HT-29 (cell line): ENCODE results near the gene TMEM165. TPM values are rescaled to one million over a fixed set of nuclear protein-coding genes. Genes with fewer than 3 reads are reported as not detected.

Experiments
- DNase-seq: peaks from one replicate; pipeline ENCODE4 v3.0.0-alpha.2; 2015; ENCODE audit warnings: low spot score
- total RNA-seq: library from RNA; depleted of rRNA; stranded (reverse); fragments of >200 nt; shearing (Covaris generic); gene quantifications from 2 replicates; pipeline ENCODE4 v1.2.3, GENCODE V29; 2014

The TMEM165 gene
- total RNA-seq, 1 experiment from 2014 or later: 125 TPM

GRCh38 chr4:55406545-55406944, 10.8 kb downstream of the TMEM165 start:
- DNase-seq: no peak

GRCh38 chr4:55407119-55407518, 11.4 kb downstream of the TMEM165 start:
- DNase-seq: no peak

- DNase-seq: no peak
Measured at GRCh38 chr4:55407764-55408163, 12.0 kb downstream of the TMEM165 start.

DNA sequence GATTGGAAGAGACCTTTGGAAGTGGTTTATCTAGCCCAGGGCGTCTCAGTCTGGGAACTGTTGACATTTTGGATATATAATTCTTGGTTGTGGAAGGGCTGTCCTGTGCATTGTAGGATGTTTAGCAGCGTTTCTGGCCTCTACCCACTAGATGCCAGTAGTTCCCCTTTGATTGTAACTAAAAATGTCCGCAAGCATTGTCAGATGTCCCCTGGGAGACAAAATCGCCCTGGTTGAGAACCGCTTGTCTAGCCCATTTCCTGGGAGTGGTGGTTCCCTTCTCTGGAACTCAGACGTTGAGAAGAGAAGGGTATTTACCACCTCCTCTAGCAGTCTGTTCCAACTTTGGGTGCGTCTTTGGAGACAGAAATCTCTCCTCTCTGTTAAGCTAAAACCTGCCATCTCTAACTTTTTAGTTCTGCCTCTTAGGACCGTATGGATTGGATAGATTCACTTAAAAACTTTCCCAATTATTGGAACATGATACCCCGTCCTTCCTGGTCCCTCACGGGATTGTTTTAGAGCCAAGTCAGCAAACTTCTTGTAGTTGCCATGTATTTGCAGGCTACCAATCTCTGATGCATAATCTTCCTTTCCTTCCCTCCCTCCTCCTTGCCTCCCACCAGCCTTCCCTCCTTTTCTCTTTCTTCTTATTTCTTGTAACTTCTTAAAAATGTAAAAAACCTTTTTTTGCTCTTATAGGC, 13.9 kb downstream of the TMEM165 start:
- no peak for DNase-seq

GRCh38 chr4:55410431-55410830, 14.7 kb downstream of the TMEM165 start:
- DNase-seq: no peak

DNA sequence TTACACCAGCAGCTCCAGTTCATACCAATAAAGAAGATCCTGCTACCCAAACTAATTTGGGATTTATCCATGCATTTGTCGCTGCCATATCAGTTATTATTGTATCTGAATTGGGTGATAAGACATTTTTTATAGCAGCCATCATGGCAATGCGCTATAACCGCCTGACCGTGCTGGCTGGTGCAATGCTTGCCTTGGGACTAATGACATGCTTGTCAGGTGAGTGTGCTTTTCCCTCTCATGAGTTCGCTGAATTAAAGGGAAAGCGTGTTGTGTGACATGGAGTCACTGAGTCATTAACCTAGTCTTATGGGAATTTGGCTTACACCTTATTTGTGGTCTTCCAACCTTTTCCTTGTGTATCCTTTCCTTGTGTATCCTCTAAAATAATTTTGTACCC, 15.9 kb downstream of the TMEM165 start:
- DNase-seq: no peak

GRCh38 chr4:55416176-55416575, 20.4 kb downstream of the TMEM165 start:
- DNase-seq: no peak

GRCh38 chr4:55424791-55425190, 29.0 kb downstream of the TMEM165 start:
- no peak for DNase-seq

DNA sequence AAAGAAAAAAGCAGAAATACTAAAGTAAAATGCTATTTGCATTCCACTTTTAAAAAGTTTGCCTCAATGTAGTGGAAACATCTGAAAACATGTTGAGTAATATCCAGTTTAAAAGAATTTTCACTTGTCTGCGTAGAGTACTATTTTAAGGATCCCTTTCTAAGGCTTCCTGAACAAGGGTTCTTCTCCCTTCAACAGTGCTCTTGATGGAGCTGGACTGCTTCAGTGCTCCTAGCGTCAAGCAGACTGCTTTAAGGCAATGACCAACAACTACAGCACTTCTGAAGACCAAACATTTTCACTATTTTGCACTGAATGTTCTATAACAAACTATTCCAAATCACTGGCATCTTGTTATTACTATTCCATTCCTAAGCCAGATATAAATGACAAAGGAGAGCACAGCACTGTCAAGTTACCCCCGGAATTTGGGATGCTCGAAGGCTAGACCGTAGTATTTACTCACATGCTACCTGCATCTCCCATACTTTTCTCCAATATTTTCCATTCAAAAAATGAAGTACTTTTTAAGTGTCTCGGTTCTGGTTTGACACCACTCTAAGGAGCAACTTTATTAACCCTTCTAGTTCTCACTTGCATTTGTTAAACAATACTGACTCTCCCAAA, 36.1 kb downstream of the TMEM165 start:
- no peak for DNase-seq

DNA sequence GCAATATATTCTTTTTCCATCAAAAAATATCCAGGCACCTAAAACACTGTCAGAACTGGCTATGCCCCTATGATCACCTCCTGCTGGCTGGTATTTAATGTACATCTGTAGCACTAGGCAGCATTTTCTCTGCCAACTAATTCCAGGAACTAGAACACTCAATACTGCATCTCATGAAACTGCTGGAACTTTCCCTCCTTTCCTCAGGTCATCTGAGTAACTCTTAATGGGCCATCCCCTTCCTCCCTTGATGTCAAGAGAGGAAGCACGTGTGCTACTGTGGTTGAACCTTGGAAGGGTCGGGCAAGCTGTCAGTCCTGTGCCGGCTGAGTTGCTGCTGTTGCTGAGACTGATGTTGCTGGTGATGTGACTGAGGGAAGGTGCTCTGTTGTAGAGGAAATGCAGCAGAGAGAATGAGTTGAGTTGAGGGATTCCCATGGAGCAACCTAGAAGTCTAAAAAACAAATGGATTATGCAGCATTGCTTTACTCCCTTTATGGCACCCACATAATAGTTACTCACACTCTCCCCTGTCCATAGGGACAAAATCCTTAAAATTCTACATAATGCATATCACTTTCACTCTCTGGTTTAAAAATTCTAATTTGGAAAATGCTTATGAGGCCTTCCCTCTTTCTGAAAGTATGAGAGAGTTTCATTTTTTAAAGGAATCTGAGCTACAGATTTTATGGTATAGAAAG, 39.5 kb downstream of the TMEM165 start:
- no peak for DNase-seq

GRCh38 chr4:55437356-55437796, 41.6 kb downstream of the TMEM165 start:
- DNase-seq: peak; percentile 29

DNA sequence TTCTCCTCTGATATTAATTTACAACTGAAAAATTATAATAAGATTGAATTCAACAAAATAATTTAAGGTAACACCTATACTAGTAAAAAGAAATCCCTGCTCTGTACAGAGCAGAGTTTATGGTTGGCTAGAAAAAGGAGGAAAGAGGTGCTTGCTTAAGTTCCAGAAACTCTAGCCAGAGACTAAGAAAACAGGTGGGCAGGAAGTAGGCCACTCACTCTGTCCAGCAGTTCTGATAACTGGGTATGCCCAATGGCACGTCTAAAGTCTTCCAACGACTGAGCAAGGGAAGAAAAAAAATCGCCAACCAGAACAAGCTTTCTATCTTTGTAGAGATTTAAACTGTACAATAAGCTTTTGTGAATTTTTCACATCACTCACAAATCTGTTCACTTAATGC, 42.1 kb downstream of the TMEM165 start:
- no peak for DNase-seq

DNA sequence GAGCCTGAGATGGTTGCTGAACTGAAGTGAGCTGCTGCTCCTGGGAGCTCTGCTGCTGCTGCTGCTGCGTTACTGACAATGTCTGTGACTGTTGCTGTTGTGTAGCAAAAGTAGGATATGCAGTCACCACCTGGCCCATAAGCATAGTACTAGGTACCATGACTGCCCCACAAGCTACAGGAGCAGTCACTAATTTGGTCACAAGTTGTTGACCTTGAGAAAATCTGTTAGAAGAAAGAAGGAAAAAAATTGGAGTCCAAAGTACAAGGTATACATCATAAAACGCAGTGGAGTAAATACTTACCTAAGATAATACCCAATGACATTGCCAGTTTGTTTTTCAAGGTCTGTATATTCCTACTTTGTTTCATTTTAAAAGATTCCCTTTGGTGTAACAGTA, 42.6 kb downstream of the TMEM165 start:
- DNase-seq: no peak

- DNase-seq: peak; percentile 20
Measured at GRCh38 chr4:55439023-55439422, 43.3 kb downstream of the TMEM165 start.

DNA sequence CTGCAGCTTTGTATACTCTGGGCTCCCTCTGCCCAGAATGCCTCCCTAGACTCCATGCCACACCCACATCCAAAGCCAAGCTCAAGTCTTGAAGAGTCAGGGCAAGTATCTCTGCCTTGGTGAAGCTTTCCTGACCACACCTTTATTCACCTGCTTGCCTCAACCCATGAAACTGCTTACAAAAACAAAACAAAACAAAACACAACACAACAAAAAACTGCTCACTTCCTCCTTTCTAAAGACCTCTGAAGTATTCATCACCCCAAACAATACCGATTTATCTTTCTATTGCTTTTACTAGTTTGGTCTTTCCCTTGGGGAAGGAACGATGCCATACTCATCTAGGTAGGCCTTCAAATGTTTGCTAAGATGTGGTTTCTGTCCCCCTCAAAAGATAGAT, 45.0 kb downstream of the TMEM165 start:
- DNase-seq: no peak

GRCh38 chr4:55442541-55442940, 46.8 kb downstream of the TMEM165 start:
- no peak for DNase-seq

DNA sequence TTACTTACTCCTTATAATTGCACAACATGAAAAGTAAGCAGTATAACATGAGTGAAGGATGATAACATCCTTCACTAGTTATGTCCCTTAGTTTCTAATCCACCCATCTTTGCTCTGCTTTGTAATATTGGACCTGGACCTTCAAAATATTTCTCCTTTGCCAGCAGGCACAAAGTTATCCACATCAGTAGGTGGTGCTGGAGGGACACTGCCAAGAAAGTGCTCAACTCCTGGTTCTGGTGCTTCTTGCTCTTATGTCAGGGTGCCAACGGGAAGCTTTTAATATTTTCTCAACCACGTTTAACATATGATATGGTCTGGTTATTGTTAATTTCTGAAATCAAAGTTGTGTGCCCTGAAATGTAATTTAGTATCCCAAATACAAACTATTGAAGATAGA, 49.1 kb downstream of the TMEM165 start:
- peak; percentile 25 for DNase-seq

- no peak for DNase-seq
Measured at GRCh38 chr4:55445921-55446577, 50.3 kb downstream of the TMEM165 start.

- no peak for DNase-seq
Measured at GRCh38 chr4:55446578-55446922, 50.8 kb downstream of the TMEM165 start.

GRCh38 chr4:55447108-55447708, 51.5 kb downstream of the TMEM165 start:
- no peak for DNase-seq

DNA sequence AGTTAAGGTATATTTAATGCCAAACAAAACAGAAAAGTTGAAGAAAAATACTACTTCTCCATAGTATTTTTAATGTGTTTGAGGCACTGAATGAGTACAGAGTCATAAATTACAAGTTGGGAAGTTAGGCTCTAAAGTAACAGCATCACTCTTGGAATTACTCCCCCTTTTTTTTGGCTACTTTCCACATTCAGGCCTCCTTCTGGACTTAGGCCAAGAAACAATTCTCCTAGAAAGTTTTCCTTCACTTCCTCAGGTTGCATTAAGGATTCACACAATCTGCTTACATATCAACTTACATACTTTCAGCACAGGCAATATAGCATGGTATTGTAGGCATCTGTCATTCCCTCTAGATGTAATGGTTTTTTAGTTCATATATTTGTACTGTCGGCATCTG, 52.1 kb downstream of the TMEM165 start:
- no peak for DNase-seq

DNA sequence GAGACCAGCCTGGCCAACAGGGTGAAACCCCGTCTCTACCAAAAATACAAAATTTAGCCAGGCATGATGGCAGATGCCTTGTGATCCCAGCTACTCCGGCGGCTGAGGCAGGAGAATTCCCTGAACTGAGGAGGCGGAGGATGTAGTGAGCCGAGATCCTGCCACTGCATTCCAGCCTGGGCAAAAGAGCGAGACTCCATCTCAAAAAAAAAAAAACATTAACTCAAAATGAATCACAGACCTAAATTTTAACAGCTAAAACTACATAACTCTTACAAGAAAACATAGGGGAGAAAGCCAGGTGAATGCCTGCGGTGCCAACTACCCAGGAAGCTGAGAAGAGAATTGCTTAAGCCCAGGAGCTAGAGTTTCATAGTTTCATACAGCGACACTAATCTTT, 54.8 kb downstream of the TMEM165 start:
- DNase-seq: no peak
